GM21390 (cell line): Measurements from ENCODE around the gene HLF.
"Not testable (repeated sequence)": the region's sequence is repeated elsewhere in the genome, so short reads cannot be mapped to it uniquely, and the experiment has no call there.

ENCODE experiments used
- ATAC-seq: cut with Tn5 transposase; IDR thresholded peaks from one replicate; pipeline ENCODE4 v1.9.1; 2021; ENCODE audit not compliant: unreplicated experiment

The HLF gene

GRCh38 chr17:55326030-55326429 lies 61.3 kb downstream of the HLF start:
- no peak for ATAC-seq

- ATAC-seq: no peak
Measured at GRCh38 chr17:55327225-55328088, 62.7 kb downstream of the HLF start.

- ATAC-seq: not testable (repeated sequence)
Measured at GRCh38 chr17:55328514-55328913, 63.8 kb downstream of the HLF start.

- ATAC-seq: no peak
Measured at GRCh38 chr17:55330344-55330933, 65.7 kb downstream of the HLF start.

GRCh38 chr17:55332296-55333041 lies 67.7 kb downstream of the HLF start:
- no peak for ATAC-seq

GRCh38 chr17:55334285-55334684 lies 69.5 kb downstream of the HLF start:
- no peak for ATAC-seq

- no peak for ATAC-seq
Measured at GRCh38 chr17:55334881-55335540, 70.3 kb downstream of the HLF start.

GRCh38 chr17:55335625-55336024 lies 70.9 kb downstream of the HLF start:
- ATAC-seq: no peak

- no peak for ATAC-seq
Measured at GRCh38 chr17:55336426-55336825, 71.7 kb downstream of the HLF start.

GRCh38 chr17:55340176-55340575 lies 75.4 kb downstream of the HLF start:
- ATAC-seq: no peak

- no peak for ATAC-seq
Measured at GRCh38 chr17:55340686-55341085, 75.9 kb downstream of the HLF start.

GRCh38 chr17:55341432-55341831 lies 76.7 kb downstream of the HLF start:
- no peak for ATAC-seq

GRCh38 chr17:55342800-55343585 lies 78.2 kb downstream of the HLF start:
- no peak for ATAC-seq

- ATAC-seq: no peak
Measured at GRCh38 chr17:55343900-55344513, 79.2 kb downstream of the HLF start.

- no peak for ATAC-seq
Measured at GRCh38 chr17:55344514-55344997, 79.8 kb downstream of the HLF start.

- ATAC-seq: no peak
Measured at GRCh38 chr17:55345132-55345531, 80.4 kb downstream of the HLF start.

GRCh38 chr17:55346658-55347057 lies 81.9 kb downstream of the HLF start:
- ATAC-seq: no peak

- no peak for ATAC-seq
Measured at GRCh38 chr17:55347341-55347740, 82.6 kb downstream of the HLF start.

- ATAC-seq: peak; percentile 60
Measured at GRCh38 chr17:55348749-55349354, 84.1 kb downstream of the HLF start.

- no peak for ATAC-seq
Measured at GRCh38 chr17:55350825-55351205, 86.1 kb downstream of the HLF start.
